HFF-Myc (cell line): Measurements from ENCODE around the gene KCNH8.

Source experiments
- DNase-seq: peaks from one replicate; pipeline ENCODE4 v3.0.0-alpha.2; 2011; ENCODE audit warnings: low read depth; ENCODE audit errors: extremely low read depth
- H3K4me3 ChIP-seq: replicated peaks from 2 replicates; pipeline ENCODE4 v1.5.1; 2011; ENCODE audit warnings: low read depth, mild to moderate bottlenecking, control low read depth, low read length
- TF ChIP-seq, protein P1 (sequence below): IDR thresholded peaks from 2 replicates; pipeline ENCODE4 v1.5.1; 2012; ENCODE audit warnings: mild to moderate bottlenecking, low read depth, low read length, control low read depth; ENCODE audit errors: missing control alignments

The KCNH8 gene

GRCh38 chr3:19267040-19267439, 118.7 kb downstream of the KCNH8 start:
- no peak overlapping the region for H3K4me3 ChIP-seq
- TF ChIP-seq, protein P1, sequence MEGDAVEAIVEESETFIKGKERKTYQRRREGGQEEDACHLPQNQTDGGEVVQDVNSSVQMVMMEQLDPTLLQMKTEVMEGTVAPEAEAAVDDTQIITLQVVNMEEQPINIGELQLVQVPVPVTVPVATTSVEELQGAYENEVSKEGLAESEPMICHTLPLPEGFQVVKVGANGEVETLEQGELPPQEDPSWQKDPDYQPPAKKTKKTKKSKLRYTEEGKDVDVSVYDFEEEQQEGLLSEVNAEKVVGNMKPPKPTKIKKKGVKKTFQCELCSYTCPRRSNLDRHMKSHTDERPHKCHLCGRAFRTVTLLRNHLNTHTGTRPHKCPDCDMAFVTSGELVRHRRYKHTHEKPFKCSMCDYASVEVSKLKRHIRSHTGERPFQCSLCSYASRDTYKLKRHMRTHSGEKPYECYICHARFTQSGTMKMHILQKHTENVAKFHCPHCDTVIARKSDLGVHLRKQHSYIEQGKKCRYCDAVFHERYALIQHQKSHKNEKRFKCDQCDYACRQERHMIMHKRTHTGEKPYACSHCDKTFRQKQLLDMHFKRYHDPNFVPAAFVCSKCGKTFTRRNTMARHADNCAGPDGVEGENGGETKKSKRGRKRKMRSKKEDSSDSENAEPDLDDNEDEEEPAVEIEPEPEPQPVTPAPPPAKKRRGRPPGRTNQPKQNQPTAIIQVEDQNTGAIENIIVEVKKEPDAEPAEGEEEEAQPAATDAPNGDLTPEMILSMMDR: no peak
- DNase-seq: no peak

DNA sequence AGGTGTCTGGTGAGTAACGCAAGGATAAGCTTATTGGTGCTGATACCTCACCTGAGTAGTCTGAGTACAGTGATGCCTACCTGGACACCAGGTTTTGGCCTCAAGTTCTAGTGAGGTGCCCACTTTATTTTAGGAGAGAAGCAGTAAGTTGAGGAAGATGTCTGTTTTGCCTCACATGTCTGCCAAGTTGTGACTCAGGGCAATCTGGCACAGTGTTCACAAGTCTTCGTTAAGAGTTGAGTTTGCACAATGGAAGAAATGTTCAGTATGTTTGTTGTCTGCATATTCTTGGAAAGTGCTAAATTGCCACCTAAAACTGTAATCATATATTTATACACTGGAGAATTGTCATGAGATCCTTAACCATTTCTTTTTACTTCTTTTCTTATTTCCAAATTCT, 122.2 kb downstream of the KCNH8 start:
- H3K4me3 ChIP-seq: no peak overlapping the region
- TF ChIP-seq, protein P1: no peak
- DNase-seq: no peak

DNA sequence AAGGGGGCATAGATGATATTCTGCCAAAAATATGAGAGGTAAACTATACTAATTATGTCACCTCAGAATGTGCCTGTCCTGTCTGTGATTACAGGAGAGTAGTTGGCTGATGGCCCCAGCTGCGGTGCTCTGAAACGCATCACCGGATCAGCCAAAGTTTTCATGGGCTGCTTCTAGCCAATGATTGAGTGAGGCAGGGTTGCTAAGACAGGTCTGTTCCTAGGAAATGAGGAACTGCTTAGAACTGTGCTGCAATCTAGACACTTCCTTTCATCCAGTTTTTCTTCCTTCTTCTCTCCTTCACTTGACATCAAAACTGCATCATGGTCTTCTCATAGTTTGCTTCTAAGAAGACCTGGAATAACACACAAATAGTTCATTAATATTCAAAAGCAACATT, 124.0 kb downstream of the KCNH8 start:
- TF ChIP-seq, protein P1: no peak
- no peak for DNase-seq
- H3K4me3 ChIP-seq: no peak overlapping the region

- no peak for DNase-seq
- TF ChIP-seq, protein P1: no peak
These were observed 124.8 kb downstream of the KCNH8 start for GRCh38 chr3:19273091-19273490.

DNA sequence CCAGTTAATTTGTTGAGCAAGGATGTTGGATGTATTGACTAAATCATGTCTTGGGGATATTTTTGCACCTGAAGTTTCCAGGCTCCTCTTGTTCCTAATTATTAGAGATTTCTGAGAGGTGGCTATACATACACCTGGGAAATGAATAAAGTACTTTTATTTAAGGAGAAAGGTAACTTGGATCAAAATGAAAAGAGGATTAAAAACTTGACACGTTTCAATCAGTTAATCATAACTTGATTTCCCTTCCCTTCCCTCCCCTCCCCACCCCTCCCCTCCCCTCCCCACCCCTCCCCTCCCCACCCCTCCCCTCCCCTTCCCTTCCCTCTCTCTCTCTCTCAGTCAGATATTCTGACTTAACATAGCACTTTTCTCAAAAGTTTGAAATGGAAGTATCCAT, 126.3 kb downstream of the KCNH8 start:
- TF ChIP-seq, protein P1: no peak
- DNase-seq: no peak
- H3K4me3 ChIP-seq: no peak overlapping the region

More at GRCh38 chr3:19273091-19273490, 124.8 kb downstream of the KCNH8 start:
- no peak overlapping the region for H3K4me3 ChIP-seq

DNA sequence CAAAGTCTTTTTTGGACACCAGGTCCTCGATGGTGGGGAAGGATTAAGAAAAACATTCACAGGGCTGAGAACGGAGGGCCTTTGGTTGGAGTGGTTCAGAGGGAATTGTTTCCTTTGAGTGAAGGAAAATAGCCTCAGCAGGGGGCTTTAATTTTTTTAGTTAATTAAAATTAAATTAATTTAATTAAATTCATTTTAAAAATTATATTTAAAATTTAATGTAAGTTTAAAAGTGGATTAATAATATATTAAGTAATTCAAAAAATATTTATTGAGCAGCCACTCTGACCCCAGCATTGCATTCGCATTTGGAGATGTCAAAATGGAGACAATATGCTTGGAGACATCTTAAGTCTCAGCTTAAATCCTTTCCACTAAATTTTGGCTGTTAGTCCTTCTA, 136.7 kb downstream of the KCNH8 start:
- DNase-seq: no peak
- TF ChIP-seq, protein P1: no peak
- no peak overlapping the region for H3K4me3 ChIP-seq

DNA sequence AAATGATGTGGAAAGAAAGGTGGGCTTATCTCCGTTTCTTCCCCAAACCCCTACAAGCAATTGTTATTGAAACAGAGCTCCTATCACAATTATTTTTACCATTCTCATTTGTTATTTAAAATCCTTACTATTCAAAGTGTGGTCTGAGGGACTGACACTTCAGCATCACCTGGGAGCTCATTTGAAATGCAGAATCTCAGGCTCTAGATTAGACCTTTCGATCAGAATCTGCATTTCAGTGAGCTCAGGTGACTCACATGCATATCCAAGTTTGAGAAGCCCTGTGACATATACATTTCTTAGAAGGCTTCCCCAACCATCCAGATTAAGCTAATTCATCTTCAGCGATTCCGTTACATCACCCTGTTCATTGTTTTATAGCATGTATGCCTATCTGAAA, 145.0 kb downstream of the KCNH8 start:
- H3K4me3 ChIP-seq: no peak overlapping the region
- TF ChIP-seq, protein P1: no peak
- DNase-seq: no peak
